Globus pallidus (tissue), 1 donor: ENCODE data around the gene ERGIC1.

Source experiments
- DNase-seq: peaks from one replicate; pipeline ENCODE4 v3.0.0-alpha.2; 2015; ENCODE audit warnings: low spot score

ERGIC1 gene

GRCh38 chr5:172864747-172865146, 30.7 kb downstream of the ERGIC1 start:
- DNase-seq, result no peak

DNA sequence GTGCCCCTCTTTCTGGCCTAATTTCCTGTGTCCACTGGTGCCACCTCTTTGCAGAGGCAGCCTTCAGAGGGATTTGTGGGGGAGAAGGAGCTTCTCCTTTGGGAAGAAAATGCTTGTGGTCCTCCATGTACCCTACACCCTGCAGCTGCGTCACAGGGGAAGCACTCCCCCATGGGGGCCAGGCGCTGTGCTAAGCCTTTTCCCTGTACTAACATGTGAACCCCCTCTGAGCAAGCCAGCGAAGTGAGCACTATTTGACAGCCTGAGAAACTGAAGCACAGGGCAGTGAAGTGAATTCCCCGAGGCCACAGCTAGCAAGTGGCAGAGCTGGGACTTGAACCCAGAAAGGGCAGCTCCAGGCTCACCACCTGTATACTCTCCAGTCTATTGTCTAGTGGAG, 32.3 kb downstream of the ERGIC1 start:
- no peak for DNase-seq

DNA sequence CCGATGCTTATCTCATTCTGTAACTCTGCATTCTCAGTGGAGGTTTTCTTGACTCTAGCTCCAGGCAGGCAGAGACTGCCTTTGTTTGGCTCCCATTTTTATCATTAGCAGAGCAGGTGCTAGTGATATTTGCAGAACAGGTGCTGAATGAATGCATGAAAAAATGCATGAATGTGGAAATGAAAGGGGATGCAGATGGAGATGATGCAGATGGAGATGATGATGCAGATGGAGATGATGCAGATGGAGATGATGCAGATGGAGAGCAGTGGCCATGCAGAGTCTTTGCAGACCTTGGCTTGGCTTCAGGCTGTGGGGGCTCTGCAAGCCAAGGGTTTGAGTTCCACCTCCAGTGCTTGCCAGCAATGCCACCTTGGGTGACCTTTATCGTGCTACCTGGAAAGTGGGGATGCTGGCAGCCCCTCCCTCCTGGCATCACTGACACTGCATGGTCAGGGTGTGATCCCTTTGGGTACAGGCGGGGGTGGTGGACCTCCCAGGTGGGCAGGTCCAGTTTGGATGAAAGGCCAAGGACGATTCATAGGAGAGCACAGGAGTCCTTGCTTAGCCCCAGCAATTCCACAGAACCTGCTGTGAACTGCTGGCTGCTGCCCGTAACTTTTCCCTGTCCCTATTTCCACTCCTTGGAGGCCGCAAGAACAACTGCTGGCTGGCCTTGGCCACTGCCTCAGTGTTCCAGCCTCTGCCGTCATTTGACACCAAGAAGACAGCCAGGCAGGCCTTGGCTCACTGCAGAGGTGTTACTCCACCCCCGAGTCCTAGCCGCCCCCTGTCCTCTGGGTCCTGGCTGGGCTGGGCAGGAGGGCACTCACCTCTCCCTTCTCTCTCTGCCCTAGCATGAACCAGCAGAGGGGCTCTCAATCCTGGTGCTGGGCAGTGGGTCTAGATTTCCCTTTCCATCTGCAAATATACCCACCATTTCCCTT, 33.0 kb downstream of the ERGIC1 start:
- no peak for DNase-seq

GRCh38 chr5:172867761-172868435, 33.8 kb downstream of the ERGIC1 start:
- DNase-seq, result no peak

GRCh38 chr5:172868436-172868923, 34.4 kb downstream of the ERGIC1 start:
- DNase-seq, result no peak

DNA sequence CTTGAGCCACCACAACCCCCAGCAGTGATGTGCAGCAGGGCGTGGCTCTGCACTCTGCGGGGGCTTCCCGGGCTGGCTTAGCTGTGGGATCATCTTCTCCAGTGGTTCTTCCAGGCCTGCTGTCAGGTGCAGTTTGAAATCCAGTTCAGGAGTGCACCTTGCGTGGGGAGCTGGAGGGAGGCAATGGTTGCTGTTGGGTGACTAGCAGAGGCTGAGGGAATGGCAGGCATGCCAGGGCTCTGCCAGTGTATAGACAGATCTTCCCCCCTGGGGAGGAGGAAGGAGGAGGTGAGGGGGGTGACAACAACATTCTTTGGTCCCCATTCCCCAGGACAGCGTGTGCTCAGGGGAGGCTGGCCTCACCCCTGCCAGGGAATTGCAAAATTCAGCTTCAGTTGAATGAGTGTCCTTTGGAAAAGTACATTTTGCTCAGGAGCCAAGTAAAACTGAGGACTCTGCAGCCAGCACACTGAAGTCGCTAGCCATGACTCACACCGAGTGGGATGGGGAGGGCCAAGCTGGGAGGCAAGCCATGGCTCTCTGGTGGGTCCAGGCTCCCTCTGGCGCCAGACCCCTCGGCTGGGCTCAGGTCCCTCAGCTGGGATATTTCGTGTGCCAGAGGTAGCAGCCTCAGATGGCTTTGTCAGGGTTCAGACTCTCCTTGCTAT, 35.0 kb downstream of the ERGIC1 start:
- DNase-seq, result peak; percentile 80

DNA sequence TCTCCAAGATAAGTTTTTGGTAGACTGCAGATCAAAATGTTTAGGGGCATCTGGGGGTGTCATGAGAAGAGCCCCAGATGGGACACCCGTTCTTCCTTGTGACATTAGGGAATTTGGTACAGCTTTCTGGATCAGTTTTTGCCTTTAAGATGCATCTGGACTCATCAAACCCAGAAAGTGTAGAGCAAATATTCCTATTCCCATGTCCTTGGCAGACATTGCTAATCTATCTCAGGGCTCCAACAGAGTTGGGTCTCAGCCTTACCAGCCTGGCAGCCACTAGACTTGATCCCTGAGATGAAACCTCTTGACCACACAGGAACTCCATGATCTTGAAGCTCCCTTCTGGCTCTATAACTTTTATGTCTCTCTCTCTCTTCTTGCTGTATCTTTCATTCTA, 35.6 kb downstream of the ERGIC1 start:
- DNase-seq, result no peak

DNA sequence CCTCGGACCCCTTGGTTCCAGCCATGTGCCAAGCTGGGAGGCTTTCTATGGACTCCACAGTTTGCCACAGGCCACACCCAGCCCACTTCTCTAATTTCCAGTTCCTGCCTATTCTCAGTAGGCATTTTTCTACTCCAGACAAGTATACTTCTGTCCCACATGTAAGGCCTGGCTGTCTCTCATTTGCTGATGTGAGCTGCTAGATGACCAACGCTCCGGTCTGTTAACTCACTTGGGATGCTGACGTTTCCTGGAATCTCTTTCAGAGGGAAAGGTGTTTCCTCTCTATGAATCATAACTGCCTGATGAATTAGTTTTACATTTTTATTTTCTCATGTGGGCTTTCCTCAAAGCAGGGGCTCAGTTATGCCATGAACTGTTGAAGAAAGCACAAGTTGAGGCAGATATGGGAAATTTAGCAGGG, 36.3 kb downstream of the ERGIC1 start:
- no peak for DNase-seq

GRCh38 chr5:172870715-172871461, 36.8 kb downstream of the ERGIC1 start:
- peak; percentile 51 for DNase-seq

DNA sequence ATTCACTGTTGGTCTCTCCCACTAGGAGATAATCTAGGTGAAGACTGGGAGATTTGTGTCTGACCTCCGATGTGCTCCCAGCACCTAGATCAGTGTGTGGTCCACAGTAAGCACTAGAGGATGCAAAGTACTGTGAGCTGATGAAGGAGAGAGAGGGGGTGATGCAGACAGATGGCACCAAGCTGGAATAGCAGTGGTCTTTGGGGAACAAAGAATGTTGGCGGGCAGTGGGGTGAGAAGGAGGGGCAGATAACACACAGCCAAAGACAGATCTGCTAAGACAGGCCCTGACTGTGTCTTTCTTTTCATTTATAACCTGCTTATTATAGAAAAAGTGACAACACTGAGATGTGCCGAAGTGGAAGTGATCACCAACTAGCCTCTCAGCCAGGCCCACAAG, 37.5 kb downstream of the ERGIC1 start:
- DNase-seq, result no peak

DNA sequence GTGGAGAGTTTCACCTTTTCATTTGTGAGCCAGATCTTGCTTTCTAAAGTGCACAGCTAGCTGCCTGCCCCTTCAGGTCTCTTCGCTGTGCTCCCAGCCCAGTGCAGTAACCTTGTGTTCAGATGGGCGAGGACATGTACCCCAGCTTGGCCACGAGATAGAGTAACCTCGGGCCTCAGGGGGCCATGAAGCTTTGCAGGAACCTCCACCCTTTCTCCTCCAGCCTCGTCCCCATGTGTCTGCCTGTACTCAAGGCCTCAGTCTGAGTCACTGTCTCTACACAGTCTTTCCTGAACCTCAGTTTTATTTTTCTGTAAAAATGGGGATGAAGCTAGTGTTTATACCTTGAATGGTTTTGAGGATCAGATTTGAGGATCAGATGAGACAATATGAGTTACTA, 37.9 kb downstream of the ERGIC1 start:
- no peak for DNase-seq

- DNase-seq, result no peak
These were observed 39.0 kb downstream of the ERGIC1 start for GRCh38 chr5:172872997-172873491.

DNA sequence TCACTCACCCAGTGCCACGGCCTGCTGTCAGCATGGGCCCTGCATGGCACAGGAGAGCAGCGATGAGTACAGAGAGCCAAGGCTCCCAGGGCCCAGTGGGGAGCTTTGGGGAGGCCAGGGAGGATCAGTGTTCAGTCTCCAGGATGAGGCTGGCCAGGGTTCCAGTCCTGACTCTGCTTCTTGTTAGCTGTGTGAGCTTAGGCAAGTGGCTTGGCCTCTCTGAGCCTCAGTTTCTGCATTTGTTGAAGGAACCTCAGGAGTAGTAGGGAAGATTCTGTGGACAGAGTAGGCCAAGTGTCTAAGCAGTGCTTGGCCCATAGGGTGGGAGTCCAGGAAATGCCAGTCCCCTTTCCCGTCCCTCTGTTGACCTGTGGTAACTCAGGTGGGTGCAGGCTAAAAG, 39.5 kb downstream of the ERGIC1 start:
- no peak for DNase-seq

DNA sequence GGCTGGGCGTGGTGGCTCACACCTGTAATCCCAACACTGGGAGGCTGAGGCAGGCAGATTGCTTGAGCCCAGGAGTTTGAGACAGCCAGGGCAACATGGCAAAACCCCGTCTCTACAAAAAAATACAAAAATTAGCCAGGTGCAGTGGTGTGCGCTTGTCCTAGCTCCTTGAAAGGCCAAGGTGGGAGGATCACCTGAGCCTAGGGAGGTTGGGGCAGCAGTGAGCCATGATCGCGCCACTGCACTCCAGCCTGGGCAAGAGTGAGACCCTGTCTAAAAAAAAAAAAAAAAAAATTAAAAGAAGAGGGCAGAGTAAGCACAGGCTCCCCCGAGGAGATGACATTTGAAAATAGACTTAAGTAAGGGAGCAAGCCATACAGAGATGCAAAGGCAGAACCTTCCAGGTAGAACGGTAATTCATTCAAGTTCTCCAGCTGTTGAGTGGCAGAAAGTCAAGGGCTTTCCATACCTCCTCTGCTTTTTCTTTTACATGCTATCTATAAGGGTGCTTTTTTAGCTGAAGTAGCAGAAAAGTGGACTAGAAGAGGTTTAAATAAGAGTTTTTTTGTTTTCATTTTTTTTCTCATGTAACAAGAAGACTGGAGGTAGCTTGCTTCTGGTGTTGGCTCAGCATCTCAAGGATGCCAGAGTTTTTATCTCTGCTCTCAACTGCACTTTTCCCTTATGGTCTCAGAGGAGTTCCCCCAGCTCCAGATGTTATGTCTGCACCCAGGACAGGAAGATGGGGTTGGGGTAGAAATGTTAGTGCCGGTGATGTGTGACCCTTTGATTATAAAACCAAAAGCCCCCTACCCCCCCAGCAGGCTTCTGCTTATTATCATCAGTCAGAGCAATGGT, 40.8 kb downstream of the ERGIC1 start:
- no peak for DNase-seq

DNA sequence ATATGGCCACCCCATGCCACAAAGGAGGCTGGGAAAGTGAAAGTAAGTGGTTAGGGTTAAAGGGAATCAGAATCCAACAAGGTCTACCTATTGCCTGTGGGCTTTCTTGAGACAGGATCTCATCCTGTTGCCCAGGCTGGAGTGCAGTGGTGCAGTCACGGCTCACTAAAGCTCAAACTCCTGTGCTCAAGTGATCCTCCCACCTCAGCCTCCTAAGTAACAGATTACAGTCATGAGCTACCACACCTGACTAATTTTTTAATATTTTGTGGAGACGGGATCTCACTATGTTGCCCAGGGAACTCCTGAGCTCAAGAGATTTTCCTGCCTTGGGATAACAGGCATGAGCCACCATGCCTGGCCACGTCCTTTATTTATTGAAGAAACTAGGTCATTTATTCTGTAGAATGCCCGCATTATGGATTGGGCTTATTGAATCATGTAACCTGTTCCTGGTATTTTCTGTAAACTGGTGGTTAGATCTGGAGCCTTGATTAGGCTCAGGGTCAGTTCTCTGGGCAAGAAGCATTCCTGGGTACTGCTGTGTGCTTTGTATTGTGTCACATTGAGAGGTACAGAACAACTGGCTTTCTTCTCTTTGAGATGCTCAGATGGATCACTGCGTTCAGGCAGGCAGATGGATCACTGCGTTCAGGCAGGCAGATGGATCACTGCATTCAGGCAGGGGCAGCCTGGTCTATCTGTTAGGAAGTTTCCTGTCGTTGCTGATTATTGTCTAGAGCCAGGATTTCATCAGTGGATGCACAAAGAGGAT, 41.6 kb downstream of the ERGIC1 start:
- no peak for DNase-seq

- no peak for DNase-seq
These were observed 42.5 kb downstream of the ERGIC1 start for GRCh38 chr5:172876578-172876977.

DNA sequence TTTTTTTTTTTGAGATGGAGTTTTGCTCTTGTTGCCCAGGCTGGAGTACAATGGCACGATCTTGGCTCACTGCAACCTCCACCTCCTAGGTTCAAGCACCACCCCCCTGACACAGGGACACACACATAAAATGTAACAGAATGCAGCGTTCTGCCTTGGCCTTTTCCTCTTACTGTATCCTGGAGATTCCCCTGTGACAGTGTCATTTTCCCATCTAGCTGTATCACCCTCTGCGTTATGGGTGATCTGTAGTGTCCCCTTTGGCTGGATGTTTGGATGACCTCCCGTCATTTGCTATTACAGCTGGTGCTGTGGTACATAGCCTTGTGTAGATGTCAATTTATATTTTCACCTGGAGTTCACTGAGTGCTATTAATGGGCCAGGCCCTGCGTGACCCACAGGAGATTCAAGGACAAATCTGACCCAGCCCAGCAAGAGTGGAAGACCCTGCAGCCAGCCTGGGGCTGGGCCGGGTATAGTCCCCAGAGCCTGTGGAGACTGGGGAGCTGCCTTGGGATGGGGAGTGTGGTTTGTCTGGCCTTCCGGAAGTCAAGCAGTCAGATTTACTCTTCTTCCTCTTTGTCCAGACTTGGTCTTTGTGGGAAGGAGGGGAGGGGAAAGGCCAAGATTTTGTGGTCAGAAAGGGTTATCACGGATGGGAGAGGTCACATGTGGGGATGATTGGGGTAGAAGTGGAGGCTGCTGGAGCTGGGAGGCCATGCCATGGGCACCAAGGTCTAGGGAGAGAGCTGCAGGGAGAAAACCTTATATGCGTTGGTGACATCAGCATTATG, 43.6 kb downstream of the ERGIC1 start:
- DNase-seq, result no peak

DNA sequence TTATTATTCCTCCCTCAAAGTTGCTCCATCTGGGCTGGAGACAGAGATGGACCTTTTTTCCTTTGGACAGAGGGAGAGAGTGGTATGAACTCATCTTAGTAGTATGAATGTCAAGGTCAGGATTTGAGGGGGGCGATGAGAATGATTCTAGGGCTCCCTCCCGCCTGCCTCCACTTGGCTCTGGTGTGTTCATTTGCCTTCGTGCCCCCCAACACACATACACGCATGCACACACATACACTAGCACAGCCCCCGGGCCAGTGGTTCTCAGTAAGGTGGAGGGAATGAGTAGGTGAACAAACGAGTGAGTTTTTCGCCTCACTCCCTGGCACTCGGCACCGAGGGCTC, 44.5 kb downstream of the ERGIC1 start:
- no peak for DNase-seq
